Endodermal cell (in vitro differentiated cells): ENCODE results near the gene MIDN. TPM values are rescaled to one million over a fixed set of nuclear protein-coding genes. Genes with fewer than 3 reads are reported as not detected.

Source experiments
- DNase-seq: peaks from one replicate; pipeline ENCODE4 v3.0.0-alpha.2; 2017
- H3K27ac ChIP-seq: 2 replicates; pipeline ENCODE4 v1.5.1; 2013; ENCODE audit warnings: mild to moderate bottlenecking, low read depth, low read length, moderate library complexity
- H3K27me3 ChIP-seq: 2 replicates; pipeline ENCODE4 v1.6.1; 2013; ENCODE audit warnings: mild to moderate bottlenecking, low read length, moderate library complexity; ENCODE audit not compliant: insufficient read depth, control insufficient read depth, poor library complexity, severe bottlenecking
- H3K36me3 ChIP-seq: 2 replicates; pipeline ENCODE4 v1.7.0; 2013; ENCODE audit warnings: mild to moderate bottlenecking, low read length, moderate library complexity; ENCODE audit not compliant: control insufficient read depth, insufficient read depth
- H3K4me1 ChIP-seq: one replicate; pipeline ENCODE4 v1.7.0; 2013; ENCODE audit warnings: low read length; ENCODE audit not compliant: control insufficient read depth, insufficient read depth
- H3K4me3 ChIP-seq: 2 replicates; pipeline ENCODE4 v1.5.1; 2013; ENCODE audit warnings: mild to moderate bottlenecking, low read length, moderate library complexity
- H3K9ac ChIP-seq: 2 replicates; pipeline ENCODE4 v1.6.1; 2013; ENCODE audit warnings: mild to moderate bottlenecking, low read length, moderate library complexity; ENCODE audit not compliant: poor library complexity, severe bottlenecking; ENCODE audit errors: extremely low read depth
- H3K9me3 ChIP-seq: 2 replicates; pipeline ENCODE4 v1.6.1; 2013; ENCODE audit warnings: mild to moderate bottlenecking, low read length, moderate library complexity; ENCODE audit not compliant: control insufficient read depth
- H3K27ac Mint-ChIP-seq: 2 replicates; pipeline ENCODE4 v1.8.0; 2020; ENCODE audit warnings: mixed read lengths
- H3K27me3 Mint-ChIP-seq: 2 replicates; pipeline ENCODE4 v1.8.0; 2021; ENCODE audit warnings: mild to moderate bottlenecking, mixed read lengths; ENCODE audit not compliant: insufficient read depth
- H3K36me3 Mint-ChIP-seq: 2 replicates; pipeline ENCODE4 v1.8.0; 2020; ENCODE audit warnings: low read depth, mixed read lengths
- H3K4me1 Mint-ChIP-seq: 2 replicates; pipeline ENCODE4 v1.8.0; 2020; ENCODE audit warnings: mixed read lengths
- H3K4me3 Mint-ChIP-seq: 2 replicates; pipeline ENCODE4 v1.8.0; 2020; ENCODE audit warnings: mild to moderate bottlenecking, moderate library complexity, mixed read lengths
- H3K9me3 Mint-ChIP-seq: 2 replicates; pipeline ENCODE4 v1.8.0; 2020; ENCODE audit warnings: mild to moderate bottlenecking, mixed read lengths
- WGBS, 2 experiments: methylation state at CpG; one replicate each; pipeline versions ENCODE4 v1.1.5 to v1.1.7; 2013; ENCODE audit warnings: missing lambda C conversion rate in 2 of 2, mixed read lengths in 1 of 2; ENCODE audit not compliant: insufficient coverage in 1 of 2, insufficient read length in 1 of 2; 5-methylcytosine and 5-hydroxymethylcytosine counted together
- total RNA-seq, 2 donors: library from RNA; stranded (reverse); fragmentation: NEBNext Ultra II Directional in 1 of 2; extraction: Animal tissue kit (Norgen Biotek cat#: 25700) in 1 of 2; gene quantifications; 2 replicates in 1 of 2; 3 replicates in 1 of 2; pipeline ENCODE4 v1.2.1, GENCODE V29; 2021
- TF ChIP-seq, protein P1 (sequence below): fragments of 200-600 bp; sonication (generic); conservative IDR thresholded peaks from 2 replicates; pipeline ENCODE4 v1.5.0; 2021; ENCODE audit warnings: antibody characterized with exemption, mild to moderate bottlenecking

Gene MIDN
- total RNA-seq, 2 donors from 2014 or later, result 183 to 185 TPM

DNA sequence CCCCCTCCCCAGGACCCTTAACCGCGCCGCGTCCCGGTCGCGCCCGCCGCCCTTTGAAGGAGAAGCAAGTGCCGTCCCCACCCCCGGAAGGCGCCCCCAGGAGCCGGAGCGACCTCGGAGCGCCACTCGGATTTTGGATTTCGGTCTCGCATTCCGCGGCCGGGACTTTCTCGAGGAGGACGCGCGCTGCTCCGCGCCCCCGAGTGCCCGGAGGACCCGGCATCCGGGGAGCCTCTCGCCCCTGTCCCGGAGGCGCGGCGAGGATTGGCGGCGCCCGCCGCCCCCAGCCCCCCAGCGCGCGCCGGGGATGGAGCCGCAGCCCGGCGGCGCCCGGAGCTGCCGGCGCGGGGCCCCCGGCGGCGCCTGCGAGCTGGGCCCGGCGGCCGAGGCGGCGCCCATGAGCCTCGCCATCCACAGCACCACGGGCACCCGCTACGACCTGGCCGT is 1.6 kb downstream of the MIDN start:
- DNase-seq, result no peak
- no peak overlapping the region for H3K27ac Mint-ChIP-seq

DNA sequence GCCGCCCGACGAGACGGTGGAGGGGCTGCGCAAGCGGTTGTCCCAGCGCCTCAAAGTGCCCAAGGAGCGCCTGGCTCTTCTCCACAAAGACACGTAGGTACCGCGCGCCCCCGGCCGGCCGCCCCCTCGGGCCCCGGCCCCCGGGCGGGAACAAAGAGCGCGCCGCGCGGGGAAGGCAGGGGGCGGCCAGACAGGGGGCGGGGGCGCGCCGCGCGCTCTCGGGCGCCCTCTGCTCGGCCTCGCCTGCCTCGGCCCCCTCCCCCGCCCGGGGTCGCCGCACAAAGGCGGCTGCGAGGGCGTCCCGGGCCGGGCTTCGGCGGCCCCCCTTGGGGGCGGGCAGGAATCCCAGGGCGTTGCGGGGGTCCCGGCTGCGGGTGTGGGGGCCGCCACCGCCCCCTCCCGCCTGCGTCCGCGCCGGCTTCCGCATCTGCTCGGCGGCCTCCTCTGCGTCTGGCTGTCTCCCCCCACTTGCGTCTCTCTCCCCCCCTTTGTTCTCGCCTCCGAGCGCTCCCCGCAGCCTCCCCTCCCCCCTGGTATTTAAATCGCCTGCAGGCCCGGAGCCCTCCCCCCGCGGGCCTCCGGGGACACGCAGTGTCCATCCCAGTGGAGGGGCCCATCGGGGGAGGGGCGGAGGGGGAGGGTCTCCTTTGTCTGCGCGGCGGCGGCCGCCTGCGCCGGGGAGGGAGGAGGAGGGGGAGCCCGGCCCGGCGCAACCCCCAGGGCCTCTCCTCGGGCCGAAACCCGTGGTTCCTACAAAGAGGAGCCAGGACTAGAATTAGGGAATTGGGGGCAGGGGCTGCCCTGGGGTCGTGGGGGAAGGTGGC is 2.3 kb downstream of the MIDN start:
- Mint-ChIP-seq H3K9me3 (no peaks in the 10 kb centered on the region), H3K4me1 (no peaks in the 10 kb centered on the region), H3K27ac (peak overlapping the region; percentile 91), H3K36me3 (peaks cover 28% of the 10 kb centered on the region), H3K4me3 (peak overlapping the region; percentile 87), H3K27me3 (no peaks in the 10 kb centered on the region)
- Histone ChIP-seq H3K9me3 (no peaks in the 10 kb centered on the region), H3K9ac (peak overlapping the region; percentile 95), H3K27me3 (no peaks in the 10 kb centered on the region), H3K27ac (peak overlapping the region; percentile 91), H3K4me3 (peak overlapping the region; percentile 85), H3K4me1 (peaks cover 5% of the 10 kb centered on the region), H3K36me3 (peaks cover 38% of the 10 kb centered on the region)
- WGBS, 2 experiments, result 0% methylated on average over 2 to 85 of the region's 90 CpGs
- TF ChIP-seq, protein P1, sequence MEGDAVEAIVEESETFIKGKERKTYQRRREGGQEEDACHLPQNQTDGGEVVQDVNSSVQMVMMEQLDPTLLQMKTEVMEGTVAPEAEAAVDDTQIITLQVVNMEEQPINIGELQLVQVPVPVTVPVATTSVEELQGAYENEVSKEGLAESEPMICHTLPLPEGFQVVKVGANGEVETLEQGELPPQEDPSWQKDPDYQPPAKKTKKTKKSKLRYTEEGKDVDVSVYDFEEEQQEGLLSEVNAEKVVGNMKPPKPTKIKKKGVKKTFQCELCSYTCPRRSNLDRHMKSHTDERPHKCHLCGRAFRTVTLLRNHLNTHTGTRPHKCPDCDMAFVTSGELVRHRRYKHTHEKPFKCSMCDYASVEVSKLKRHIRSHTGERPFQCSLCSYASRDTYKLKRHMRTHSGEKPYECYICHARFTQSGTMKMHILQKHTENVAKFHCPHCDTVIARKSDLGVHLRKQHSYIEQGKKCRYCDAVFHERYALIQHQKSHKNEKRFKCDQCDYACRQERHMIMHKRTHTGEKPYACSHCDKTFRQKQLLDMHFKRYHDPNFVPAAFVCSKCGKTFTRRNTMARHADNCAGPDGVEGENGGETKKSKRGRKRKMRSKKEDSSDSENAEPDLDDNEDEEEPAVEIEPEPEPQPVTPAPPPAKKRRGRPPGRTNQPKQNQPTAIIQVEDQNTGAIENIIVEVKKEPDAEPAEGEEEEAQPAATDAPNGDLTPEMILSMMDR, result no peak
- peak; percentile 84 for DNase-seq

More for the DNA sequence above, 1.6 kb downstream of the MIDN start:
- Histone ChIP-seq H3K9ac (peak overlapping the region; percentile 95), H3K9me3 (no peaks in the 10 kb centered on the region), H3K4me1 (peaks cover 5% of the 10 kb centered on the region), H3K4me3 (peak overlapping the region; percentile 71), H3K27ac (peak overlapping the region; percentile 91), H3K36me3 (peaks cover 31% of the 10 kb centered on the region), H3K27me3 (no peaks in the 10 kb centered on the region)
- Mint-ChIP-seq H3K4me3 (peak overlapping the region; percentile 87), H3K27me3 (no peaks in the 10 kb centered on the region), H3K4me1 (no peaks in the 10 kb centered on the region), H3K36me3 (peaks cover 21% of the 10 kb centered on the region), H3K9me3 (no peaks in the 10 kb centered on the region)
- TF ChIP-seq, protein P1, result no peak
- 0% methylated on average over 16 to 67 of the region's 67 CpGs for WGBS, 2 experiments

DNA sequence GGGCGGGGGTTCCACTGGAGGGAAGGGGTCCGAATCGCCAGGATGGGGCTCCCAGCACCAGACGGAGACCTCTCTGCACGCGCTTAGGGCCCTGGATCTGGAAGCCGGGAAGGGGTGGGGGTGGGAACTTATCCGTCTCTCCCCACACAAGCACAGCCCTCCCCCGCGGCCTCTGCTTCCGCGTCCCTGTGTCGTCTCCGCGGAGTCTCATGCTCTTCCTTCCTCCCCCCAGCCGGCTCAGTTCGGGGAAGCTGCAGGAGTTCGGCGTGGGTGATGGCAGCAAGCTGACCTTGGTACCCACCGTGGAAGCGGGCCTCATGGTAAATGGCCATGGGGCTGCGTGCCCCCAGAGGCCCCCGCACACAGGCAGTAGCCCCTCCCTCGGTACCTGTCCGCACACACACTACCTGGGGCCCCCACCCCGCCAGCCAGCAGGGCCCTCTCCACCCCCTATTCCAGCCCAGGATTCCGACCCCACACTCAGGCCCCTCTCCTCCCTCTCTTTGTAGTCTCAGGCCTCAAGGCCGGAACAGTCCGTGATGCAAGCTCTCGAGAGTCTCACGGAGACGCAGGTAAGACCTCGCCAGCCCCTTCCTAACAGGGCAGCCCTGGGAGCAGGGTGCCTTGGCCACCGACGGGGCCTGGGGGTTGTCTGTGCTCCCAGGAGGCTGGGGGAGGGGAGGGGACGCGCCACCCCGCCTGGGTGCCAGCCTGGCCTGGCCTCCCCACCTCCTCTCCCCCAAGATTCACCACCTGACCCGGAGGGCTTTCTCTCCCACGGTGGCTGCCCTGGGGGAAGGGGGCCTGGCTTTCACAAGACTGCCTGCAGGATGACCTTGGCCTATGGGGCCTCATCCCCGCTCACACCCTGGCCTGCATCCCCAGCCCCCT is 3.2 kb downstream of the MIDN start:
- peaks cover 37% of the 10 kb centered on the region for H3K36me3 Mint-ChIP-seq
- TF ChIP-seq, protein P1, result no peak

More for the DNA sequence above, 3.2 kb downstream of the MIDN start:
- Mint-ChIP-seq H3K27ac (peak overlapping the region; percentile 91), H3K4me3 (peak overlapping the region; percentile 87), H3K27me3 (no peaks in the 10 kb centered on the region), H3K4me1 (no peaks in the 10 kb centered on the region), H3K9me3 (no peaks in the 10 kb centered on the region)
- Histone ChIP-seq H3K27ac (peak overlapping the region; percentile 91), H3K4me3 (peak overlapping the region; percentile 85), H3K9me3 (no peaks in the 10 kb centered on the region), H3K36me3 (peaks cover 44% of the 10 kb centered on the region), H3K27me3 (no peaks in the 10 kb centered on the region), H3K9ac (peak overlapping the region; percentile 95), H3K4me1 (peaks cover 5% of the 10 kb centered on the region)
- 4 to 11% methylated on average over 5 to 36 of the region's 41 CpGs for WGBS, 2 experiments
- DNase-seq, result peak; percentile 71
